ENCODE data around the gene PARVG.

Gene PARVG

DNA sequence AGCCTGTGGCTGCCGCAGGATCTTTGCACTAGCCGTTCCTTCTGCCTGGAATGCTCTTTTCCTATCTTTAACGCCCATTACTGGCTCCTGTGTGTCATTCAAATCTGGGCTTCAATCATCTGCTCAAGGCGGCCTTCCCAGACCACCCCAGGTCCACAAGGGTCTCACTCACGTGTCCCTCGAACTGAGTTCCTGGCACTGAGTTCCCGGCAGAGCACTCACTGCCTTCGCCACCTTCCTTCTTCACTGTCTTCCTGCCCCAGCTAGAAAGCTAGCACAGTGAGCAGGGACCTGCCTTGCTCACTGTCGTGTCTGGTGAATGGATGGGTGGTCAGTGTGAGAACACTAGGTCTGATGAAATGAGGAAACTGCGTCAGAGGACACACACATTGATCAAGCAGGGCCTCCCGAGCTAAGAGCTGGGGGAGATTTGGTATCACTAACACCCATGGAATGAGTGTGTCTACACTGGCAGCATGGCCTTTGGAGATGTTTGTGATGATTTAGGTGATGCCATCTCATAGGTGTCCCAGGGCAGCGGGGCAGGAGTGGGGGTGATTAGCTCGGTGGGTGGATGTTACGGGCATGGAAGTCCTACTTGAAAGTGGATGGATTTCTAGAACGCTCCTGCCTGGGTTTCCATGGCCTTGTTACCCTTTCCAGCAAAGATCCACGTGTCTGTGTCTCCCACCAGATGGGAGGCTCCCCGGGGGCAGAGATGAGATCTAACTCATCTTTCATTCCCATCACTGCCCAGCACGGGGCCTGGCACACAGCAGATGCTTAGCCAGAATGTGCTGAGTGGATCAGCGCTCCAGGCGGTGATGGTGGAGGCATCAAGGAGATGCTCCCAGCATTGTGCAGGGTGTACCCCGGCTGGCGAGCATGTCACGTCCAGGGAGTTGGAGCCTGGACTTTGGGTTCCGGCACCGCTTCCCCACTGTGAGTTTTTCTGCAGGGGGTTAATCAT is 67.5 kb downstream of the PARVG start:
- no peak overlapping the region for H3K23ac ChIP-seq (ENCODE audit: low read length in 2 of 2)
- H2BK120ac ChIP-seq (ENCODE audit: low read depth, low read length) = no peak overlapping the region
- peaks cover 25% of the 10 kb centered on the region for H3K9me3 ChIP-seq (ENCODE audit: control insufficient read depth, low read length)
- H3K9ac ChIP-seq (ENCODE audit: low read length) = no peak overlapping the region
- no peak overlapping the region for H4K91ac ChIP-seq (ENCODE audit: low read length)
- H3K4me3 ChIP-seq (ENCODE audit: insufficient read depth in 1 of 2, low read depth in 1 of 2, low read length in 2 of 2) = no peak overlapping the region
- no peaks in the 10 kb centered on the region for H3K4me1 ChIP-seq (ENCODE audit: control insufficient read depth, insufficient read depth, low read depth, low read length)
- no peak overlapping the region for H2BK15ac ChIP-seq (ENCODE audit: low read depth, poor library complexity, severe bottlenecking)
- H2BK12ac ChIP-seq (ENCODE audit: low read length in 2 of 2) = no peak overlapping the region
- H3K4ac ChIP-seq (ENCODE audit: low read depth in 1 of 2, low read length in 2 of 2) = no peak overlapping the region
- no peaks in the 10 kb centered on the region for H3K79me1 ChIP-seq (replicated peaks; ENCODE audit: low read length, poor library complexity, severe bottlenecking)
- DNase-seq = no peak
- WGBS = 84% methylated on average over 24 of the region's 25 CpGs
- no peak overlapping the region for H4K8ac ChIP-seq (ENCODE audit: low read length)
- peaks cover 0 to 14% of the 10 kb centered on the region in 2 experiments for H3K27me3 ChIP-seq (ENCODE audit: control insufficient read depth in 1 of 2, insufficient read depth in 1 of 2, low read length in 2 of 2)
- no peak overlapping the region for H2AK5ac ChIP-seq (ENCODE audit: low read length, severe bottlenecking)
- H3K18ac ChIP-seq (ENCODE audit: low read depth in 1 of 2, low read length in 2 of 2) = no peak overlapping the region
- no peak overlapping the region for H3K27ac ChIP-seq (ENCODE audit: low read length, poor library complexity, severe bottlenecking)
- H2AFZ ChIP-seq (ENCODE audit: low read depth, low read length) = no peak overlapping the region
- no peak overlapping the region for H3K4me2 ChIP-seq (ENCODE audit: low read length, poor library complexity, severe bottlenecking)
- no peak overlapping the region for H2BK5ac ChIP-seq (ENCODE audit: low read depth, low read length, poor library complexity, severe bottlenecking)
- no peak overlapping the region for H3K14ac ChIP-seq (ENCODE audit: low read length in 2 of 2)
- H3K36me3 ChIP-seq (ENCODE audit: control insufficient read depth in 1 of 2, insufficient read depth in 2 of 2, low read depth in 1 of 2, low read length in 2 of 2) = no peaks in the 10 kb centered on the region

DNA sequence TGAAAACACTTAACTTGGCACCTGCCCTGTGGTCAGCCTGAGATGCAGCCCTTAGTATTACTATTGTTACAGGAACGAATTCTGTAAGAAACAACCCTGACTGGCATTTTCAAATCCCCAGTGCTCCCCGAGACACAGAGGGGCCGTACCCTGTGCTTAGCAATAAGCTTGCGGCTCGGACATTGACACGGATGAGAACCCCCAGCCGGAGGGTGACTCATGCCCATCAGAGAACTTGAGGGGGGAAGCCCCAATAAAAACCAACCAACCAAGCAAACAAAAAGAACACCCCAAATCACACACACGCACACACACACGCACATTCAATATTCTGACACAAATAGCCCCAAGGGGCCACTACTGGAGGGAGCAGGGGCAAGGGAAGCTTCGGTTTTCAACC is 68.2 kb downstream of the PARVG start:
- Histone ChIP-seq H3K27me3 (ENCODE audit: control insufficient read depth in 1 of 2, insufficient read depth in 1 of 2, low read length in 2 of 2) (peaks cover 0 to 8% of the 10 kb centered on the region in 2 experiments), H3K14ac (ENCODE audit: low read length in 2 of 2) (no peak overlapping the region), H2BK120ac (ENCODE audit: low read depth, low read length) (no peak overlapping the region), H4K91ac (ENCODE audit: low read length) (no peak overlapping the region), H3K4me3 (ENCODE audit: insufficient read depth in 1 of 2, low read depth in 1 of 2, low read length in 2 of 2) (no peak overlapping the region), H2AFZ (ENCODE audit: low read depth, low read length) (no peak overlapping the region), H3K36me3 (ENCODE audit: control insufficient read depth in 1 of 2, insufficient read depth in 2 of 2, low read depth in 1 of 2, low read length in 2 of 2) (no peaks in the 10 kb centered on the region), H2BK12ac (ENCODE audit: low read length in 2 of 2) (no peak overlapping the region), H4K8ac (ENCODE audit: low read length) (no peak overlapping the region), H3K27ac (ENCODE audit: low read length, poor library complexity, severe bottlenecking) (no peak overlapping the region), H3K4me2 (ENCODE audit: low read length, poor library complexity, severe bottlenecking) (no peak overlapping the region), H2BK15ac (ENCODE audit: low read depth, poor library complexity, severe bottlenecking) (no peak overlapping the region), H3K23ac (ENCODE audit: low read length in 2 of 2) (no peak overlapping the region), H3K4me1 (ENCODE audit: control insufficient read depth, insufficient read depth, low read depth, low read length) (no peaks in the 10 kb centered on the region), H2BK5ac (ENCODE audit: low read depth, low read length, poor library complexity, severe bottlenecking) (no peak overlapping the region), H3K79me1 (replicated peaks; ENCODE audit: low read length, poor library complexity, severe bottlenecking) (no peaks in the 10 kb centered on the region), H2AK5ac (ENCODE audit: low read length, severe bottlenecking) (no peak overlapping the region), H3K9me3 (ENCODE audit: control insufficient read depth, low read length) (peaks cover 25% of the 10 kb centered on the region), H3K4ac (ENCODE audit: low read depth in 1 of 2, low read length in 2 of 2) (no peak overlapping the region), H3K18ac (ENCODE audit: low read depth in 1 of 2, low read length in 2 of 2) (no peak overlapping the region), H3K9ac (ENCODE audit: low read length) (no peak overlapping the region)
- DNase-seq = no peak
- WGBS = 82% methylated on average over 10 of the region's 10 CpGs

DNA sequence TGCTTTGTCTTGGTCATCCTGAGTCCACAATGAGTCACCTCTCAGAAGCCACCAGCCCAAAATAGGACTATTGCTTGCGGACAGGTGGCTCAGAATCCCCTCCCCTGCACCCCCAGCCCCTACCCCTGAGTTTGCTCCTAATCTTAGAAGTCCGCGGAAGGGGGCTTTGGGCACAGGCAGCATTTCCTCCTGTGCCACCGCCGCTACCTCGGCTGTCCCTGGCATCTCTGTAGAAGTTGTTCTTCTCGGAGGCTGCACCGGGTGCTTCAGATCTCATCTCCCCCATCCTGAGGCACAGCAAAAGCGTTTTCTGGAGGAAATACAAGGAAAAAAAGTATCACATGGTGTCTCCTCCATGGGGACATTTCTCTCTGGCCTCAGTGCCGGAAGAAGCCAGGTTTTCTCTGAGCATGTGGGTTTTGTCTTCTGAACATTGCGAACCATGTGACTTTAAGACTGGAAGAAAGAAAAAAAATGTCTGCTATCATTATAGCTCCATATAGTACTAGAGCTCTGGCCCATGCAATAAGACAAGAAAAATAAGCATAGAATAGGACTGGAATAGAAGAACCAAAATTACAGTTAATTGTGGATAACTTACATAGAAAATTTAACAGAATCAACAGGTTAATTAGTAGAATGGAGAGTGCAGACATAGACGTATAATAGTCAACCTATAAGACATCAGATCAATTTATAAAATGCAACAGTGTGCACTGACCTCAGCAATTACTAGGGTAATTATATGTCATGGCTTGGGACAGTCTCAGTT is 68.8 kb downstream of the PARVG start:
- Histone ChIP-seq H3K27ac (ENCODE audit: low read length, poor library complexity, severe bottlenecking) (no peak overlapping the region), H3K4me1 (ENCODE audit: control insufficient read depth, insufficient read depth, low read depth, low read length) (no peaks in the 10 kb centered on the region), H4K8ac (ENCODE audit: low read length) (no peak overlapping the region), H4K91ac (ENCODE audit: low read length) (no peak overlapping the region), H2BK5ac (ENCODE audit: low read depth, low read length, poor library complexity, severe bottlenecking) (no peak overlapping the region), H3K4me2 (ENCODE audit: low read length, poor library complexity, severe bottlenecking) (no peak overlapping the region), H3K14ac (ENCODE audit: low read length in 2 of 2) (no peak overlapping the region), H3K9me3 (ENCODE audit: control insufficient read depth, low read length) (peaks cover 25% of the 10 kb centered on the region), H3K79me1 (replicated peaks; ENCODE audit: low read length, poor library complexity, severe bottlenecking) (no peaks in the 10 kb centered on the region), H3K36me3 (ENCODE audit: control insufficient read depth in 1 of 2, insufficient read depth in 2 of 2, low read depth in 1 of 2, low read length in 2 of 2) (no peaks in the 10 kb centered on the region), H3K23ac (ENCODE audit: low read length in 2 of 2) (no peak overlapping the region), H2AK5ac (ENCODE audit: low read length, severe bottlenecking) (no peak overlapping the region), H2BK120ac (ENCODE audit: low read depth, low read length) (no peak overlapping the region), H2BK15ac (ENCODE audit: low read depth, poor library complexity, severe bottlenecking) (no peak overlapping the region), H3K4ac (ENCODE audit: low read depth in 1 of 2, low read length in 2 of 2) (no peak overlapping the region), H2AFZ (ENCODE audit: low read depth, low read length) (no peak overlapping the region), H3K27me3 (ENCODE audit: control insufficient read depth in 1 of 2, insufficient read depth in 1 of 2, low read length in 2 of 2) (peaks cover 2 to 3% of the 10 kb centered on the region in 2 experiments), H2BK12ac (ENCODE audit: low read length in 2 of 2) (no peak overlapping the region), H3K9ac (ENCODE audit: low read length) (no peak overlapping the region), H3K4me3 (ENCODE audit: insufficient read depth in 1 of 2, low read depth in 1 of 2, low read length in 2 of 2) (no peak overlapping the region), H3K18ac (ENCODE audit: low read depth in 1 of 2, low read length in 2 of 2) (no peak overlapping the region)
- DNase-seq = no peak
- 87% methylated on average over 10 of the region's 12 CpGs for WGBS

DNA sequence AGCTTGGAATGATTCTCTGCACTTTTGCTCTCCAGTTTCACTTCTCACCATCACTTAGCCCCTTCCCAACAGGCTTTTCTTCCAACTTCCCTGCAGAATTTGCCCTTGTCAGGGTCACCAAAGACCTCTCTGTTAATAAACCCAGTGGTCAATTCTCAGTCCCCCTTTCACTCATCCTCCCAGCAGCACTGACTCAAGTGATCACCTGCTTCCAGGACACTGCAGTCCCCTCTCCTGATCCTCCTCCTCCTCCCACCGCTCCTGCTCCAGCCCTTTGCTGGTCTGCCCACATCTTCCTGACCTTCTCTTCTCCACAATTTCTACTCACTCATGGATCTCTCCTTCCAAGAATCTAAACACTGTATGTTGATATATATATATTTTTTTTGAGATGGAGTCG is 74.1 kb downstream of the PARVG start:
- no peak overlapping the region for H3K27ac ChIP-seq (ENCODE audit: low read length, poor library complexity, severe bottlenecking)
- H2AK5ac ChIP-seq (ENCODE audit: low read length, severe bottlenecking) = no peak overlapping the region
- H3K9me3 ChIP-seq (ENCODE audit: control insufficient read depth, low read length) = peaks cover 15% of the 10 kb centered on the region
- no peak overlapping the region for H4K8ac ChIP-seq (ENCODE audit: low read length)
- H3K23ac ChIP-seq (ENCODE audit: low read length in 2 of 2) = no peak overlapping the region
- peak overlapping the region in 1 of 2 experiments; percentile 79 for H3K14ac ChIP-seq (ENCODE audit: low read length in 2 of 2)
- no peak for DNase-seq
- H2BK15ac ChIP-seq (ENCODE audit: low read depth, poor library complexity, severe bottlenecking) = no peak overlapping the region
- H3K4me2 ChIP-seq (ENCODE audit: low read length, poor library complexity, severe bottlenecking) = no peak overlapping the region
- no peak overlapping the region for H2BK120ac ChIP-seq (ENCODE audit: low read depth, low read length)
- no peaks in the 10 kb centered on the region for H3K4me1 ChIP-seq (ENCODE audit: control insufficient read depth, insufficient read depth, low read depth, low read length)
- H2BK12ac ChIP-seq (ENCODE audit: low read length in 2 of 2) = no peak overlapping the region
- 88% methylated on average over 2 of the region's 2 CpGs for WGBS
- H2BK5ac ChIP-seq (ENCODE audit: low read depth, low read length, poor library complexity, severe bottlenecking) = no peak overlapping the region
- H3K18ac ChIP-seq (ENCODE audit: low read depth in 1 of 2, low read length in 2 of 2) = no peak overlapping the region
- no peaks in the 10 kb centered on the region for H3K79me1 ChIP-seq (replicated peaks; ENCODE audit: low read length, poor library complexity, severe bottlenecking)
- H3K27me3 ChIP-seq (ENCODE audit: control insufficient read depth in 1 of 2, insufficient read depth in 1 of 2, low read length in 2 of 2) = peaks cover 19 to 23% of the 10 kb centered on the region in 2 experiments
- H2AFZ ChIP-seq (ENCODE audit: low read depth, low read length) = no peak overlapping the region
- H3K4ac ChIP-seq (ENCODE audit: low read depth in 1 of 2, low read length in 2 of 2) = no peak overlapping the region
- no peaks in the 10 kb centered on the region for H3K36me3 ChIP-seq (ENCODE audit: control insufficient read depth in 1 of 2, insufficient read depth in 2 of 2, low read depth in 1 of 2, low read length in 2 of 2)
- no peak overlapping the region for H4K91ac ChIP-seq (ENCODE audit: low read length)
- no peak overlapping the region for H3K4me3 ChIP-seq (ENCODE audit: insufficient read depth in 1 of 2, low read depth in 1 of 2, low read length in 2 of 2)
- no peak overlapping the region for H3K9ac ChIP-seq (ENCODE audit: low read length)
